Measurements from ENCODE around the gene RPL10.

Gene RPL10

DNA sequence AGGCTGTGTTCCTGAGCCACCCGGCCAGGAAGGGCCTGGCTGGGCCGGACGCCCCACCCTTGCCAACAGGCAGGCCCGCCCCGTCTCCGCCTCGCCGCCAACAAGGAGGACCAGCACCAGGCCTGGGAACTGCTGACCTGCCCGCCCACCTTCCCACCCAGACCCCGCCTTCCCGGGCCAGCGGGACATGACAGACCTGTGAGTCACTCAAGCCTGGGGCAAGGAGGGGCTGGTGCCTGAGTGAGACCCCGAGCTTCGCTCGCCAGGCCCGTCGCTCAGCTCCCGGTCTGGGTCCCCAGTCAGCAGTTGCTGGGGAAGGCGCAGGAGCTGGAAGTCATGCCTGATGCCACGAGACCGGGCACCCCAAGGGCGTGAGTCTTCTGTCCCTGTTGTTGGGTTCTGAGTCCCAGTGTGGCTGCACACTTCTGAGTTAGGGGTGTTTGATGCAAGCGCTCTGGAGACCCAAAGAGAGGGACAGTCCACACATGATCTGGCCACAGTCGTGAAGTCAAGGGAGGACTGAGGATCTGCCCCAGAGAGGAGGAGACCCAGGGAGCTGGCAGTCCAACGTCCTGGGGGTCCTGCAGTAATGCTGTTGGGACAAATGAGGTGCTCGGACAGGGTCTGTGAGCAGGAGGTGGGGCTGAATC lies 11.2 kb downstream of the RPL10 start, which contains the start of gene DNASE1L1:
Gene DNASE1L1 (minus strand): TSS at position 33 of the 650 bp plus-strand sequence. CDS start 3,686 bp downstream, outside the sequence.
- TF ChIP-seq ZNF274 (IDR thresholded peaks at IDR 0.05; ENCODE audit: low read depth, low read length), result no peak
- peak within 1 kb of the TSS; percentile 62; the same call in 1 of the 2 replicates for H3K4me3 ChIP-seq (ENCODE audit: low read length)

GRCh38 chrX:154411981-154412340 lies 13.8 kb downstream of the RPL10 start:
- H3K4me3 ChIP-seq (ENCODE audit: low read length), result peak overlapping the region; percentile 76
- TF ChIP-seq ZNF274 (IDR thresholded peaks at IDR 0.05; ENCODE audit: low read depth, low read length), result no peak

- H3K4me3 ChIP-seq (ENCODE audit: low read length), result peak overlapping the region; percentile 76; the same call in 1 of the 2 replicates
- no peak for TF ChIP-seq ZNF274 (IDR thresholded peaks at IDR 0.05; ENCODE audit: low read depth, low read length)
Measured at GRCh38 chrX:154412468-154412867, 14.3 kb downstream of the RPL10 start.

DNA sequence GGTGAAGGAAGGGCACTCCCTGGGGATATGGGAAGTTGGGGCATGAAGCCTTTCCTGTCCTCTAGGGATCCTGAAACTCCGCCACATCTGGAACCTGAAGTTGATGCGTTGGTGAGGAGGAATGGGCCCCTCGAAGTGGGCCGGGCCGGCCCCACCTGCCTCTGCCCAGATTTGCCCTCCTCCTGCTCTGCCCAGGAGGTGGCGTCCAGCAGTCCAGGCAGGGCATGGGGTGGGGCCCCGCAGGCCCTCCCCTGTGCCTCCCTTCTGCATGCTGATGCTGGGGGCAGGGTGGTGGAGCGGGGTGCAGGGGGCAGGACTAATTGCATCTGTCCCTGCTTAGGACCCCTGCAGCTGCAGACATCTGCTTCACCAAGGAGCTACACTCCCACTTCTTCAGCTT lies 15.0 kb downstream of the RPL10 start:
- no peak overlapping the region for H3K4me3 ChIP-seq (ENCODE audit: low read length)

GRCh38 chrX:154417157-154417556 lies 19.0 kb downstream of the RPL10 start:
- TF ChIP-seq ZNF274 (IDR thresholded peaks at IDR 0.05; ENCODE audit: low read depth, low read length), result no peak
- H3K4me3 ChIP-seq (ENCODE audit: low read length), result no peak overlapping the region

More for the DNA sequence above, 15.0 kb downstream of the RPL10 start:
- no peak for TF ChIP-seq ZNF274 (IDR thresholded peaks at IDR 0.05; ENCODE audit: low read depth, low read length)

DNA sequence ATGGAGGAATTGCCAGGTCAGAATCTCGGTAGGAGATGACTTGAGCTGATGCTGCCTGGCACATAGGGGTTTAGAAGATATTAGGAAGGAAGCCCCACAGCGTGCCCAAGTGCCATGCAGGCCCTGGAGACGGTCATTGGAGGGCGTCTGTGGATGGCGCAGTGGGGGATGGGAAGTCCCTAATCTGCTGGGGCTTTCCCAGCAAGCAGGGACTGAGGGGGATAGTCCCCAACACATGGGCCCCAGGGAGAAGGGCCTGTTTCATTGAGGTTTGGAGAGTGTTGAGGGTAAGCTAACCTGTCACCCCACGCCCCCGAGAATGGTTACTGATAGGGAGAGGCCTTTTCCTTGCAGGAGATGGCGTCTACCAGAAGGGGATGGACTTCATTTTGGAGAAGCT lies 21.0 kb downstream of the RPL10 start:
- TF ChIP-seq ZNF274 (IDR thresholded peaks at IDR 0.05; ENCODE audit: low read depth, low read length), result no peak
- no peak overlapping the region for H3K4me3 ChIP-seq (ENCODE audit: low read length)

DNA sequence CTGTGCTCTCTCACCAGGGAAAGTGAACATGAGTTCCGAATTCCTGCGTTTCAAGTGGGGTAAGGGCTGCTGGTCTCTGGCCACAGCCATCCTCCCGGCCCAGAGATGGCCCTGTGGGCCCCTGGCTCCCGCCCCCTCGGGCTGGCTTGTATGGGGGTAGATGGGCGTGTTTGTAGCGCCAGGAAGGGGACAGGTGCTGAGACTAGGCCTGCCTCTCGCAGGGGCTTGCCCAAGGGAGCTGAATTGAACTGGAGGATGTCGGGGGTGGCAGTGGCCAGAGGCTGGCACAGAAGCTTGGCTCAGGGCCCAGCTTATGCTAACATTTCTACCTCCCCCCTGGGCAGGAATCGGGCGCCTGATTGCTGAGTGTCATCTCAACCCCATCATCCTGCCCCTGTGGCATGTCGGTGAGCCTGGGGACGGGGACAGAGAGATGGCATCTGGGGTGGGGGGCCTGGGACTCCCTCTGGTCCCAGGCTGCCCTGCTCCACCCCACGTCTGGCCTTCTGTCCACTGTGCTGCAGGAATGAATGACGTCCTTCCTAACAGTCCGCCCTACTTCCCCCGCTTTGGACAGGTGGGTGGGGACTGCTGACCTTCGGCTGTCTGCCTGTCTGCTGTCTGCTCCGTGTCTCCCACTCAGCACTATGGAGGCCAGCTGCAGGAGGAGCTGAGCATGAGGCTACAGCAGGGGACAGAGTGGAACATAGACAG lies 21.7 kb downstream of the RPL10 start:
- no peak for TF ChIP-seq ZNF274 (IDR thresholded peaks at IDR 0.05; ENCODE audit: low read depth, low read length)
- no peak overlapping the region for H3K4me3 ChIP-seq (ENCODE audit: low read length)

- TF ChIP-seq ZNF274 (IDR thresholded peaks at IDR 0.05; ENCODE audit: low read depth, low read length), result no peak
- no peak overlapping the region for H3K4me3 ChIP-seq (ENCODE audit: low read length)
Measured at GRCh38 chrX:154420402-154420756, 22.2 kb downstream of the RPL10 start.

DNA sequence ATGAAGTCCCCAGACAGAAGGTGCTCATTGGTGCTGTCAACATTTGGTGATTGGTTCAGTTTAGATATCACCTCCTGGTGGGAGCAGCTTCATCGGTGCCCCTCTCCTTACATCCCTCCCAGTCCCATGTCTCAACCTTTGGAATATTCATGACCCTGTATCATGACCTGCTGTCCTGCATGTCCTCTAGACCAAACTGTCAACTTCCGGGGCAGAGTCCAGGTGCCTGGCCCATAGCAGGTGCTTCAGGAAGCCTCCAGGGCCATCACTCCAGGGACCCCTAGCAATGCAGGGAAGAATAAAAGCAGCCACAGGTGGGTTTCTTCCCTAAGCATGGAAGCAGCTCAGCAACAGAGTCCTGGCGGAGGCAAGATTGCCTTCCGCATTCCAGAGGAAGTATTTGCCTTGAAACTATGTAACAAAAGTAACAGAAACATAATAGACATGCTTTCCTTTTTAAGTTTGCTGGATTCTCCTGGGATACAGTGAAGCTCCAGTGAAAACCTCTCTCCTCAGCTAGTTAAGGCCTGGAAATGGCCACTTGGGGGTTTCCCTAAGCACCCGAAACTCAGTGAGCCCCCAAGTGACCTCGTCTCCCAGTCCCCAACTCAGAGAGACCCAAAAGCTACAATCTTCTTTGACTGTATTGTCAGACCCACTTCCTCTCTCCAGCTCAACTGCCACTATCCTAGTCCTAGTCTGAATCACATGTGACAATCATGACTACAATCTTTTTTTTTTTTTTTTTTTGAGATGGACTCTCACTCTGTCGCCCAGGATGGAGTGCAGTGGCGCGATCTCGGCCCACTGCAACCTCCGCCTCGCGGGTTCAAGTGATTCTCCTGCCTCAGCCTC lies 29.0 kb downstream of the RPL10 start:
- TF ChIP-seq ZNF274 (IDR thresholded peaks at IDR 0.05; ENCODE audit: low read depth, low read length), result no peak
- no peak overlapping the region for H3K4me3 ChIP-seq (ENCODE audit: low read length)

DNA sequence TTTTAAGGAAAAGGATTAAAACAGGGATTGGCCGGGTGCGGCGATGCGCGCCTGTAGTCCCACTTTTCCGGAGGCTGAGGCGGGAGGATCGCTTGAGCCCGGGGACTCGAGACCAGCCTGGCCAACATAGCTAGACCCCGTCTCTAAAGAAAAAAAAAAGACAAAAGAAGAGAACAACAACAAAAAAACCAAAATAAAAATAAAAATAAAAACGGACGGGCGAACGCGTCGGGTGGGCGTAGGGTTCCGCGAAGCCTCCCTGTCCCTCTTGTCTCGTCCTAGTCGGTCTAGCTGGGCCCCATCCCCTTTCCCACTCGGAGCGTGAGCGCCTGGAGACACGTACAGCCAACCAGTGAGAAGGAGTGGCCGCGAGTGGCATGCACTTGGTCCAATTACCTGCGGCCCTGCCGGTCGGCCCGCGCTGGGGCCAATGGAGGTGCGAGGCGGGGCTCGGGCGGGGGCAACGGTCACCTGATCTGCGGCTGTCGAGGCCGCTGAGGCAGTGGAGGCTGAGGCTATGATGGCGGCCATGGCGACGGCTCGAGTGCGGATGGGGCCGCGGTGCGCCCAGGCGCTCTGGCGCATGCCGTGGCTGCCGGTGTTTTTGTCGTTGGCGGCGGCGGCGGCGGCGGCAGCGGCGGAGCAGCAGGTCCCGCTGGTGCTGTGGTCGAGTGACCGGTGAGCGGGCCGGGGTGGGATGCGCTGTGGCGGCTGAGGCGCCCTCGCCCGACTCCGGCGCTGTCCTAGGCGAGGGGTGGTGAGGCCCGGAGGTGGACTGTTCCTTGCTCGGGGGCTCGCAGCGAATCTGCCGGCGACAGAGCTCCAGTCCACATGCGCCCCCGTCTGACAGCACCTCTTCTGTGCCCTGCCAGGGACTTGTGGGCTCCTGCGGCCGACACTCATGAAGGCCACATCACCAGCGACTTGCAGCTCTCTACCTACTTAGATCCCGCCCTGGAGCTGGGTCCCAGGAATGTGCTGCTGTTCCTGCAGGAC lies 30.3 kb downstream of the RPL10 start, which contains the start of gene ATP6AP1:
Gene ATP6AP1 (plus strand): TSS at position 502 of the 996 bp plus-strand sequence. CDS start 16 bp downstream, at position 518.
- peak within 1 kb of the TSS; percentile 65; the same call in 1 of the 2 replicates for H3K4me3 ChIP-seq (ENCODE audit: low read length)
- no peak for TF ChIP-seq ZNF274 (IDR thresholded peaks at IDR 0.05; ENCODE audit: low read depth, low read length)

DNA sequence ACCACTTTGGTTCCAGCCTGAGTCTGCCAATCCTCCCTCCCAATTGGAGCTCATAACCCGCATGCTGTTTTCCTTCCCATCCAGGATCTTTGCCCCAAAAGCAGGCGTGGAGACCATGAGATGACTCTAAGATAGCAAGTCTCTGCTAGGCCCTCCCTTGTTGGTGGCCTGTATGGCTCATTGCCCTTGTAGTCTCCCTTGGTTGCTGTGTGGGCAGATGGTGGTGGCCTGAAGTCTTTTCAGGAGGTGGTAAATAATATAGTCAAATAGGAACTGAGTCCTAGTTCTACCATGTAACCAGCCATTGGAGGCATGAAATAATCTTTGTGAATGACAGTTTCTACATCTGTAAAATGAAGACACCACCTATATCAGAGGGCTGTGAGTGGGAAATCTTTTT lies 31.5 kb downstream of the RPL10 start:
- no peak for TF ChIP-seq ZNF274 (IDR thresholded peaks at IDR 0.05; ENCODE audit: low read depth, low read length)
- peak overlapping the region; percentile 4; the same call in 1 of the 2 replicates for H3K4me3 ChIP-seq (ENCODE audit: low read length)

GRCh38 chrX:154430479-154430878 lies 32.3 kb downstream of the RPL10 start:
- no peak overlapping the region for H3K4me3 ChIP-seq (ENCODE audit: low read length)
- no peak for TF ChIP-seq ZNF274 (IDR thresholded peaks at IDR 0.05; ENCODE audit: low read depth, low read length)

- TF ChIP-seq ZNF274 (IDR thresholded peaks at IDR 0.05; ENCODE audit: low read depth, low read length), result no peak
- no peak overlapping the region for H3K4me3 ChIP-seq (ENCODE audit: low read length)
Measured at GRCh38 chrX:154430916-154431315, 32.7 kb downstream of the RPL10 start.
